Stimulated activated CD4-positive, alpha-beta T cell treated with anti-CD3 and anti-CD28 coated beads, Interleukin-15, amount 100 ng/mL, for 24 hours (primary cell): ENCODE results near the gene SEMA3D.
A peak's percentile ranks its signal among the peaks of the same experiment; 100 is the strongest.

Experiments
- DNase-seq: peaks from one replicate; pipeline ENCODE4 v3.0.0-alpha.2; 2020

Gene SEMA3D

DNA sequence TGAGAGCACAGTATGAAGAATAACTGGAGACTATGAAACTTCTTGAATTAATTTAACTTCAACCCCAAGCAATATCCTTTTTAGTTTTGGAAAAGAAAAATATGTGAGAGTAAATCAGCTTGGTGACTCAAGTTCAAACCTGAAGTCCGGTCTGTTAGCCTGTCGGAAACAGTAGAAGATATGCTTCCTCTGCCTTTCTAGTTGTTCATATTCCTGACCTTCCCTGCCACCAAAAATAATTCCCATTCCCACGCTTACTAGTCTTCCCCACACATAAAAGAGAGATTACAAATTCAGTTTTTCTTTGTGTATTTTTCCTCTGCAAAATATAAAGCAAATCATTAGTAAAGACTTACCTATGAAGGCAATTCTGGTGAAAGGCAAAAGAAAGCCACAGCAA lies 3.6 kb downstream of the SEMA3D start:
- no peak for DNase-seq

DNA sequence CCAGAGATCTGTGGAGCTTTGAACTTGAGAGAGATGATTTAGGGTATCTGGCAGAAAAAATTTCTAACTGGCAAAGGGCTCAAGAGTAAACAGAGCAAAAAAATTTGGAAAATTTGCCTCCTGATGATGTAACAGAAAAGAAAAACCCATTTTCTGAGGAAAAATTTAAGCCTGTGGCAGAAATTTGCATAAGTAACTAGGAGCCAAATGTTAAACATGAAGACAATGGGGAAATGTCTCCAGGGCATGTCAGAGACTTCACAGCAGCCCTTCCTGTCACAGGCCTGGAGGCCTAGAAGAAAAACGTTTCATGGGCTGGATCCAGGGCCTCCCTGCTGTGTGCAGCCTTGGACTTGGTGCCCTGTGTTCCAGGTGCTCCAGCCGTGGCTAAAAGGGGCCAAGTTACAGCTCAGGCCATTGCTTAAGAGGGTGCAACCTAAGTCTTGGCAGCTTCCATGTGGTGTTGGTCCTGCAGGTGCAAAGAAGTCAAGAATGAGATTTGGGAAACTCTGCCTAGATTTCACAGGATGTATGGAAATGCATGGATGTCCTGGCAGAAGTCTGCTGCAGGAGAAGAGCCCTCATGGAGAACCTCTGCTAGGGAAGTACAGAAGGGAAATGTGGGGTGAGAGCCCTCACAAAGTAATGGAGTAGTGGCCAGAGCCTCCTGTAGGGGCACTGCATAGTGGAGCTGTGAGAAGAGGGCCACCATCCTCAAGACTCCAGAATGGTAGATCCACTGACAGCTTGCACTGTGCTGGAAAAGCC lies 8.1 kb downstream of the SEMA3D start:
- no peak for DNase-seq

DNA sequence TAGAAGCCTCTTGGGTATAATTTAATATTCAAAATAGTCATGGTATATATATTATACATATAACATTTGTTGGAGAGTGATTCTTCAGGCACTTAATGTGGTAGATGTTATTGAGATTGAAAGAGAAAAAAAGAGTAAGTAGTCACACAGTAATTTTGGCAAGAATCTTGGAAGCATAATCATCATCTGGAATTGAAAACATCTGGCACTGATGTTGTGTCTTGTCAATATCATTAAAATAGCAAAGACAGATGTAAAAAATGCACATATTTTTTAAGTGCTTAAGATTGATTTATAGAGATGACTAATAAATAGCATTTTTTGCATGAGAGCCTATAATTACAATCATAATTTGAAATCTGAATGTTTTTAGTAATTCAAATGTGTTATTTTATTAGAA lies 9.5 kb downstream of the SEMA3D start:
- DNase-seq, result no peak

- DNase-seq, result no peak
These were observed 10.7 kb downstream of the SEMA3D start for GRCh38 chr7:85176197-85176596.

DNA sequence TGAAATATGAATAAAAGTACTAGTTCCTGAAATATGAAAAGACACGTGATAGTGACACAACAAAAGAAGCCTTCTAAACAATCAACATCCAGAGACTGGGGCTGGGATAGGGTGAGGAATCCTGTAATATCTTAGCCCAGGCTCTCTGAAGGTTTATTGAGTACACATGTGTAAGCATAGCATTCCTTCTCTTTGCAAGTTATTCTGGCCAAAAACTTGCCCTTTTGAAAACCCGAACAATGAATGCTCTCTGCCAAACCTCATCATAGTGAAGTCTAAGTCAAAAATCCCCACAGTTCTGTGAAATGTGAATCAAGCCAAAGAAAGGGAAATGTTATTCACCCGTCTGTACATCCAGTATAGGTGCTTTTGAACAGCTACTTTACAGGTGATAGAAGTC lies 11.6 kb downstream of the SEMA3D start:
- DNase-seq, result no peak

DNA sequence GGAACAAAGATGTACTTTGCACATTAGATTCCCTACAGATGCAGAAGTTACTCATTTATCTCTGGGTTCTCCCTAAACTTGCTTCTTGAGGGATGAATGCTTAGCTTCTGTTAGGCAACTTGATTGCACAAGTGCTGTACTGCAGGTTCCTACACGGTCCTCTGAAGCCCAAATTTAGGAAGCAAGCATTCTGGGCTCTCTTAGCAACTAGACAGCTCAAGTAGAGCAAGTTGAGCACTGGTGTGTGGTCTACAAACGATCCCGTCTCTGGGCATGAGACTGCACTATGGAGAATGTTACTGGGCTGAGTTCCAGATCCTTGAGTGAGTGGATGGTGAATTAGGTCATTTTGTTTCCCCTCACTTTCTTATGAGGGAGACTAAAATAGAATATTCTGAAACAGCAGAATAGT lies 14.3 kb downstream of the SEMA3D start:
- no peak for DNase-seq

GRCh38 chr7:85167636-85168035 lies 19.2 kb downstream of the SEMA3D start:
- DNase-seq, result no peak

GRCh38 chr7:85165263-85165662 lies 21.6 kb downstream of the SEMA3D start:
- DNase-seq, result no peak

GRCh38 chr7:85164376-85164775 lies 22.5 kb downstream of the SEMA3D start:
- DNase-seq, result no peak

DNA sequence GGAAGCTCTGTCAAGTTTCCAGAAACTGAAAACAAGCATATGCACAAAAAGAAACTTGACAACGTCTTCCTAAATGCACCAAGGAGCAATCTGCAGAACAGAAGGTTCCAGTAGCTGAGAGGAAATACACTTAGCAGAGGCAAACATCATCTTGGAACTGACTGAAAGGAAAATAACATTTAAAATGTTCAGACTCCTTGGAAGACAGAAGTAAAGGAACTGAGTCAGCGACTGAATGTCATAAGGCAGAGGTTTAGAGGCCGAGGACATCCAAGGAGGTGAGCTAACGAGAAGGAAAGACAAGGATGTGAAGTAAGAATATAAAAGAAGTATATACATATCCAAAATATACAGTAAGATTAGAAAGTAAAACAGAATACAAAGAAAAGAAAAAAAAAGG lies 24.1 kb downstream of the SEMA3D start:
- no peak for DNase-seq

DNA sequence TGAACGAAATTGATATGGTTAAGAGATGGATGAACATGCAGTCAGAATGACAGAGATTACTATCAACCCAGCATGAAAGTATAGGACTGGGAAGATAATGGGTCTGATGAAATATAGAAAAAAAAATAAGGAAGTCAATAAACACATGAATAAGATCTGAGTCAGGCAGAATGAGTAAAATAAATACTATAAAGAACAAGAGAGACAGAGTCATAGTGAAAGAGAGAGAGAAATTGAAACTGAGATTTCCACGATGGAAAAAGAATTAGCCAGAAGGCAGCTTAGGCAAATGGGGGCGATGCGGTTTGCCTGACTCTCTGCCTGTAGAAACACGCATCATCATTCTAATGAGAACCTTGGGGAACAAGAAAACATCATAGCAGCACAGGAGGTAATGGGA lies 26.6 kb downstream of the SEMA3D start:
- DNase-seq, result peak; percentile 16

DNA sequence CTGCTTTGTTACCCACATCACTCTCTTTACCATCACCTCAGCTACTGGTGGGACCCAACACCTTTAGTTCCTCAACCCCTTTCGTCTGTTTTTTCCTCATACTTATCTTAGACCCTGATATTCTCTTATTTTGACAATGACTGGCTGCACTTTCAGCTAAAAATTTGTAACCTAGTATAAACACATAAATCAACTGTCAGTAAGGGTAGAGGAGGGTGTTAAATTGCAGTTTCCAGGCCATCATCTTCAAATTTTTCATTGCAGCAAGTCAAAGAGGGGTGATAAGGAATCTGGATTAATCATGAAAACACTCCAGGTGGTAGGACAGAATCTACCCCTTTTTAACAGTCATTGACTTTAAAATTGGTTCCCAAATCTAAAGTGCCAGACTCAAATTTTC lies 27.9 kb downstream of the SEMA3D start:
- no peak for DNase-seq

- DNase-seq, result no peak
These were observed 30.1 kb downstream of the SEMA3D start for GRCh38 chr7:85156661-85157208.

GRCh38 chr7:85154282-85154937 lies 32.4 kb downstream of the SEMA3D start:
- DNase-seq, result no peak

DNA sequence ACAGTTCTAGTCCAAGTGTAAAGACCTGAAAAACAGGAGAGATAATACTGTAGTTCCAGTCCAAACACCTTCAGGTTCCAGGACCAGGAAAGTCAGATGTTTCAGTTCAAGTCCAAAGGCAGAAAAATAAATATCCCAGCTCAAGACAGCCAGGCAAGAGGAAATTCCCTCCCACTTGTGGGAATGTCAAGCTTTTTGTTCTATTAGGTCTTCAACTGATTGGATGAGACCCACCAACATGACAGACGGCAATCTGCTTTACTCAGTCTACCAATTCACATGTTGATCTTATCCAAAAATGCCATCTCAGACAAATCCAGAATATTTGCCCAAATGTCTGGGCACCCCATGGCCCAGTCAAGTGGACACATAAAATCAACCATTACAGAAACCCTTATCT lies 33.1 kb downstream of the SEMA3D start:
- DNase-seq, result no peak

GRCh38 chr7:85150624-85151023 lies 36.2 kb downstream of the SEMA3D start:
- no peak for DNase-seq

DNA sequence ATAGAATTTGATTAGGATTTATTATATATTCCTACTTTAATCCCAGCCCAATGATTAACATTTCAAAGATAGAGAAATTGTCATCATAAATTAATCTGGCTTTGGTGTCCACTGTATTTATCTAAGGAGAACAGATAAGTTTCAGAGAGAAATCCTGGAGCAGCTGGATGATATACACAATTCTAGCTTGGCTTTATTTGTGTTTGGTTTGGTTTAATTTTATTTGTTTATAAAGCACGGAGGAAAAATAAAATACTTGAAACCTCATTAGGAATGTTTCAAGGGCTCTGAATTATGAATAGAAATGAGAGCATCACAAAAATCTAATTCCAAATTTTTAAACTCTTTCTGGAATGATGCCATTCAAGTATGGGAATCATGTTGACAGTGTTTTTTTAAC lies 42.1 kb downstream of the SEMA3D start:
- no peak for DNase-seq

DNA sequence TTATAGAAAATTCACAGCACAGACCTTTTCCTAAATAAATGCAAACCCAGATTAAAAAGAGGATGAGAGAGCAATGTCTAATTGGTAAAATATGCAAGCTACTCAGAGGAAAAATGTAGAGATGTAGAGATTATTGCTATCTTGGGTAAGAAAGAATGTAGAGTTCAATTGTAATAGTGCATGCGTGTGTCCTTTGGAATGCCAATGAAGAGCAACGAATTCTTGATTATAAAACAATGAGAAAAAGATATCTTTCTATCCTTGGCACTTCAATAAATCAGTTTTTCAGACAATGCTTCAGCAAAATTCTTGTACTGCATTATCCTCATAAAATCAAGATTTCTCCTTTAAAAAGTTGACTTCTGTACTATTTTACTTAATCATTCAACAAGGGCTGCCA lies 50.9 kb downstream of the SEMA3D start:
- DNase-seq, result no peak

DNA sequence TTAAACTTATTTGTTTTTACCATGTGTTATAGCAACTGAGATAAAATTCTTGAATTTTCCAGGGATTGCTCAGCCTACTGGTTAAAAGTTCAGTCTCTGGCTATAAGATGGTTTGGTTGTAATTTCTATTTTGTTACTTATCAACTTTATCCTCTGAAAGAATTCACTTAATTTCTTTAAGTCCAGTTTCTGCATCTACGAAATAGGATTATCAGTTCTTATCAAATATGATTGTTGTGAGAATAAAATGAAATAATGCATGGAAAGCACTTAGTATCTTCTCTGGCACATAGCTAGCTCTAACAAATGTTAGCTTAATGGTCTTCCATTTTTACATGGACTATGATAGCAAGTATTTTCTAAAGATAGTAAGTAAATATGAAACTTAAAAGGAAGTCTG lies 53.3 kb downstream of the SEMA3D start:
- DNase-seq, result no peak

DNA sequence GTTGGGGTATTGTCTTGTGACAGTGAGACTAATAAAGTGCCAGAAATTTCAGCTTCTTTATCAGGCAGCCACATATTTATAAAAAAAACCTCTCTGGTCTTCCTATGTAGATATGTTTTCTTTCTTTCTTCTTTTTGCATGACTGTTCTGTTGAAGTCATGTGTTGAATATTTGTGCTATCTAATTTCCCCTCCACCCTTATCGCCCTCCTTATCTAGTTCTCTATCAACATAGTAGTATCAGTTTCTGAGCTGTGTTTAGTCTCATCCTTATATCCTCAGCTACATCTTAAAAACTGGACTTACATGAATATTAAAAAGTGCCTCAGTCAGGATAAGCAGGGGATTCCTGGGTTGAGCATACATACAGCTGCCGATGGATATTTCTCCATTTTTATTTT lies 53.9 kb downstream of the SEMA3D start:
- DNase-seq, result no peak

DNA sequence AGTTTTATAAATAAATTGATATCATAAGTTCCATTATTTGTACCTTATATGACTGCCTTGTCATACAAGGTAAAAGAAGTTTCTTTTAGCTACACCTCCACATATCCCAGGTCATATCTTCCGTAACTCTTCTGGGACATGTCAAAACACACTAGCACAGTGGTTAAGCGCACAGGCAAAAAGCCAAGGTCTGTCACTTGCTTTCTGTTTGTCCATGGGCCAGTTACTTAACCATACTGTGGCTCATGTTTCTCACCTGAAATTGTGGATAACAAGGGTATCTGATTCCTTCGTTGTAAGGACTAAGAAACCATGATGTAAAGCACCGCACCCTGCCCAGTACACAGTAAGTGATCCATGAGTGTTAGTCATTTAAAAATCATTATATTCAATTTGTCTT lies 56.2 kb downstream of the SEMA3D start:
- no peak for DNase-seq

GRCh38 chr7:85126383-85126782 lies 60.5 kb downstream of the SEMA3D start:
- no peak for DNase-seq

- DNase-seq, result no peak
These were observed 61.2 kb downstream of the SEMA3D start for GRCh38 chr7:85125651-85126131.

GRCh38 chr7:85125176-85125575 lies 61.7 kb downstream of the SEMA3D start:
- no peak for DNase-seq
